HepG2 (cell line): ENCODE measurements around the gene DNMT3A. TPM values are rescaled to one million over a fixed set of nuclear protein-coding genes. Genes with fewer than 3 reads are reported as not detected.
A peak's percentile ranks its signal among the peaks of the same experiment; 100 is the strongest.

Source experiments
- EEA1 ChIP-seq: sonication (generic); formaldehyde crosslinking; IDR thresholded peaks from 2 replicates; pipeline ENCODE4 v1.5.1; 2020; ENCODE audit warnings: mild to moderate bottlenecking, missing genetic modification reagents, borderline replicate concordance
- GLMP ChIP-seq: sonication (generic); formaldehyde crosslinking; IDR thresholded peaks from 2 replicates; pipeline ENCODE4 v1.9.0; 2021; ENCODE audit warnings: missing genetic modification reagents, mild to moderate bottlenecking, borderline replicate concordance
- IRF2 ChIP-seq: IDR thresholded peaks from 2 replicates; pipeline ENCODE4 v1.6.1; 2018; ENCODE audit warnings: missing genetic modification reagents, missing compliant biosample characterization
- IRX3 ChIP-seq: sonication (generic); formaldehyde crosslinking; IDR thresholded peaks from 2 replicates; pipeline ENCODE4 v1.8.1; 2023; ENCODE audit warnings: mild to moderate bottlenecking, low read depth, missing genetic modification reagents, borderline replicate concordance
- MAZ ChIP-seq, 2 experiments: sonication (generic) in 1 of 2; formaldehyde crosslinking in 1 of 2; IDR thresholded peaks; 2 replicates each; pipeline versions ENCODE4 v1.5.0 to v1.6.1; 2012 to 2020; ENCODE audit warnings: low read depth in 2 of 2, mild to moderate bottlenecking in 2 of 2, borderline replicate concordance in 1 of 2, improper control_type of control experiment in 1 of 2, low read length in 1 of 2, missing genetic modification reagents in 1 of 2, moderate library complexity in 1 of 2
- NFAT5 ChIP-seq: sonication (generic); formaldehyde crosslinking; IDR thresholded peaks from 2 replicates; pipeline ENCODE4 v1.4.0; 2020; ENCODE audit warnings: missing genetic modification reagents
- REST ChIP-seq, 2 experiments: IDR thresholded peaks; 2 replicates each; pipeline ENCODE4 v1.6.1; 2011 to 2012; ENCODE audit warnings: low read length in 2 of 2, borderline replicate concordance in 1 of 2, low read depth in 1 of 2, mild to moderate bottlenecking in 1 of 2, moderate library complexity in 1 of 2
- ZNF343 ChIP-seq: sonication (generic); formaldehyde crosslinking; IDR thresholded peaks from 2 replicates; pipeline ENCODE4 v1.4.0; 2020; ENCODE audit warnings: mild to moderate bottlenecking, missing genetic modification reagents
- ZNF703 ChIP-seq: sonication (generic); formaldehyde crosslinking; IDR thresholded peaks from 2 replicates; pipeline ENCODE4 v1.5.1; 2020; ENCODE audit warnings: missing genetic modification reagents, mild to moderate bottlenecking, moderate library complexity, borderline replicate concordance
- polyA plus RNA-seq, 8 experiments: library from polyadenylated mRNA; depleted of rRNA in 3 of 8; stranded (reverse) in 7 of 8; unstranded in 1 of 8; fragments of >200 nt; fragmentation: Illumina TruSeq in 4 of 8; extraction: Trizol in 4 of 8; gene quantifications; 2 replicates each; pipeline versions ENCODE4 v1.2.1 to v1.2.3, GENCODE V29; 2011 to 2016; ENCODE audit warnings: low read depth in 4 of 8, missing spikeins in 1 of 8, mixed read lengths in 1 of 8; ENCODE audit not compliant: insufficient read depth in 1 of 8
- total RNA-seq, 5 experiments: library from RNA; depleted of rRNA; stranded (reverse); fragments of >200 nt; fragmentation: Illumina TruSeq; extraction: Trizol; gene quantifications; 2 replicates each; pipeline ENCODE4 v1.2.3, GENCODE V29; 2016; ENCODE audit warnings: low read depth in 1 of 5
- TF ChIP-seq, protein P1 (sequence below): sonication (generic); formaldehyde crosslinking; IDR thresholded peaks from 2 replicates; pipeline ENCODE4 v1.4.0; 2020; ENCODE audit warnings: missing genetic modification reagents
- TF ChIP-seq, protein P2 (sequence below): sonication (generic); formaldehyde crosslinking; IDR thresholded peaks from 2 replicates; pipeline ENCODE4 v1.8.0; 2022; ENCODE audit warnings: missing genetic modification reagents, mild to moderate bottlenecking, moderate library complexity, borderline replicate concordance

DNMT3A gene
- total and polyA plus RNA-seq, 2 of the 13 experiments (the other 11 are each of a cell fraction or from before 2014, with no cell fraction given), result 14.7 to 29.1 TPM

DNA sequence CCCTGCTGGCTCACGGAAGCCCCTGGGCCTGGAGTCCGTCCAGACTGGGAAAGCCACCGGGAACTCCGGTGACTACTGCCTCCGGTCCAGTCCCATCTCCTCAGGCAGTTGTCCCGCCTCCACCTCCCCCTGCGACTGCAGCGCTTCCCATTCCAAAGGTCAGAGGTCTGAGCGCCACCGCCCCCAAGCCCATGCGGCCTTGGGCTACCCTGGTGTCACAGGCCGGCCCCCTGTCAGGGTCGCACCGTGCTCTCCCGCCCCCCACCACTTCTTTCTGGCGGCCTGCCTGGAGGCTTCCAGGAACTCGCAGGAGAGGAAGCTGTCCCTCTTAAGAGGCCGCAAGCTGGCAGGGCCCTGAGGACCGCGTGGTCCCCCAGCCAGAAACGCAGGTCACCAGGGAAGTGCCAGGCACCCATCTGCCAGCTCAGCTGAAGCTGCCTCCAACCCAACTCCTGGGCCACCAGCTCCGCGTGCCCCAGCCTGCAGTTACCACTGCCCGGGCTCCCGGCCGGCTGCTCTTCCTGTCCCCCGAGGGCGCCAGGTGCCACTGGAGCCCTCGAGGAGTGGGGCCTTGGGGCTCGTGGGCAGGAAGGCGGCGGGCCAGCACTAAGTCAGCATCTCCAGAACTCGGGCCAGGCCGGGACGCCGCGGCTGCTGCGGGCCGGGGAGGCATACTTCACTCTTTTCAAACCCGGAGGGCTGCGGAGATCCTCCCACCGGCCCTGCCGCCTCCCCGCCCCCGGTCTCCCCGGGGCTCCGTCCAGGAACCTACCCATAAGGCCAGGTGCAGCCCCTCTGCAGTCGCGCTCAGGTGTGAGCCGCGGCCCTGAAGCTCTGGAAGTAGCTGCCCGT lies 90.1 kb downstream of the DNMT3A start (continued):
- TF ChIP-seq REST (IDR thresholded peaks at IDR 0.05; ENCODE audit: borderline replicate concordance in 1 of 2, low read depth in 1 of 2, low read length in 2 of 2), result 0 out of 4 replicates have a peak, but pooled peaks of 1 of the 2 experiments have one; percentile 13
- TF ChIP-seq ZNF343, result peak; percentile 97
- TF ChIP-seq EEA1 (CRISPR knock-in tag), result peak; percentile 87
- TF ChIP-seq MAZ (IDR thresholded peaks at IDR 0.05; ENCODE audit: borderline replicate concordance, low read depth, low read length), result peak; percentile 42; the same call in 1 of the 2 replicates
- peak; percentile 98 for TF ChIP-seq MAZ (CRISPR knock-in tag; IDR thresholded peaks at IDR 0.05; ENCODE audit: low read depth)
- peak; percentile 83; the same call in 1 of the 2 replicates for TF ChIP-seq ZNF703 (CRISPR knock-in tag)
- TF ChIP-seq GLMP, result no peak
- peak; percentile 98 for TF ChIP-seq IRX3 (CRISPR knock-in tag)
- peak; percentile 89 for TF ChIP-seq IRF2 (CRISPR knock-in tag)
- TF ChIP-seq, protein P1, sequence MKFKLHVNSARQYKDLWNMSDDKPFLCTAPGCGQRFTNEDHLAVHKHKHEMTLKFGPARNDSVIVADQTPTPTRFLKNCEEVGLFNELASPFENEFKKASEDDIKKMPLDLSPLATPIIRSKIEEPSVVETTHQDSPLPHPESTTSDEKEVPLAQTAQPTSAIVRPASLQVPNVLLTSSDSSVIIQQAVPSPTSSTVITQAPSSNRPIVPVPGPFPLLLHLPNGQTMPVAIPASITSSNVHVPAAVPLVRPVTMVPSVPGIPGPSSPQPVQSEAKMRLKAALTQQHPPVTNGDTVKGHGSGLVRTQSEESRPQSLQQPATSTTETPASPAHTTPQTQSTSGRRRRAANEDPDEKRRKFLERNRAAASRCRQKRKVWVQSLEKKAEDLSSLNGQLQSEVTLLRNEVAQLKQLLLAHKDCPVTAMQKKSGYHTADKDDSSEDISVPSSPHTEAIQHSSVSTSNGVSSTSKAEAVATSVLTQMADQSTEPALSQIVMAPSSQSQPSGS (CRISPR knock-in tag), result peak; percentile 87
- TF ChIP-seq, protein P2, sequence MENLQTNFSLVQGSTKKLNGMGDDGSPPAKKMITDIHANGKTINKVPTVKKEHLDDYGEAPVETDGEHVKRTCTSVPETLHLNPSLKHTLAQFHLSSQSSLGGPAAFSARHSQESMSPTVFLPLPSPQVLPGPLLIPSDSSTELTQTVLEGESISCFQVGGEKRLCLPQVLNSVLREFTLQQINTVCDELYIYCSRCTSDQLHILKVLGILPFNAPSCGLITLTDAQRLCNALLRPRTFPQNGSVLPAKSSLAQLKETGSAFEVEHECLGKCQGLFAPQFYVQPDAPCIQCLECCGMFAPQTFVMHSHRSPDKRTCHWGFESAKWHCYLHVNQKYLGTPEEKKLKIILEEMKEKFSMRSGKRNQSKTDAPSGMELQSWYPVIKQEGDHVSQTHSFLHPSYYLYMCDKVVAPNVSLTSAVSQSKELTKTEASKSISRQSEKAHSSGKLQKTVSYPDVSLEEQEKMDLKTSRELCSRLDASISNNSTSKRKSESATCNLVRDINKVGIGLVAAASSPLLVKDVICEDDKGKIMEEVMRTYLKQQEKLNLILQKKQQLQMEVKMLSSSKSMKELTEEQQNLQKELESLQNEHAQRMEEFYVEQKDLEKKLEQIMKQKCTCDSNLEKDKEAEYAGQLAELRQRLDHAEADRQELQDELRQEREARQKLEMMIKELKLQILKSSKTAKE (CRISPR knock-in tag), result peak; percentile 83
- peak; percentile 78; the same call in 1 of the 2 replicates for TF ChIP-seq NFAT5 (CRISPR knock-in tag)
